Progenitor cell of endocrine pancreas (in vitro differentiated cells): ENCODE data around the gene FAM25G. TPM values are rescaled to one million over a fixed set of nuclear protein-coding genes. Genes with fewer than 3 reads are reported as not detected.
A peak's percentile ranks its signal among the peaks of the same experiment; 100 is the strongest.
"Not testable (repeated sequence)": the region's sequence is repeated elsewhere in the genome, so short reads cannot be mapped to it uniquely, and the experiment has no call there.

Experiments
- DNase-seq: peaks from one replicate; pipeline ENCODE4 v3.0.0; 2021; ENCODE audit warnings: low spot score; ENCODE audit not compliant: unreplicated experiment
- H3K27ac Mint-ChIP-seq: 2 replicates; pipeline ENCODE4 v1.8.0; 2021; ENCODE audit warnings: mild to moderate bottlenecking, moderate library complexity, mixed read lengths
- H3K27me3 Mint-ChIP-seq: 2 replicates; pipeline ENCODE4 v1.8.0; 2021; ENCODE audit warnings: mixed read lengths
- H3K36me3 Mint-ChIP-seq: 2 replicates; pipeline ENCODE4 v1.8.0; 2022; ENCODE audit warnings: mixed read lengths; ENCODE audit not compliant: insufficient read depth
- H3K4me1 Mint-ChIP-seq: 2 replicates; pipeline ENCODE4 v1.8.0; 2021; ENCODE audit warnings: low read depth, mixed read lengths
- H3K4me3 Mint-ChIP-seq: 2 replicates; pipeline ENCODE4 v1.8.0; 2021; ENCODE audit warnings: low read depth, mild to moderate bottlenecking, moderate library complexity, mixed read lengths
- H3K9me3 Mint-ChIP-seq: 2 replicates; pipeline ENCODE4 v1.8.0; 2021; ENCODE audit warnings: low read depth, mixed read lengths
- total RNA-seq: library from RNA; stranded (reverse); gene quantifications from 2 replicates; pipeline ENCODE4 v1.2.1, GENCODE V29; 2021
- TF ChIP-seq, protein P1 (sequence below): fragments of 200-600 bp; sonication (generic); IDR thresholded peaks from one replicate; pipeline ENCODE4 v1.5.0; 2021; ENCODE audit warnings: antibody characterized with exemption, mild to moderate bottlenecking; ENCODE audit not compliant: unreplicated experiment

FAM25G gene
- total RNA-seq, 1 donor from 2014 or later, result not detected

- H3K36me3 Mint-ChIP-seq, H3K27me3 Mint-ChIP-seq, H3K4me1 Mint-ChIP-seq, DNase-seq, H3K9me3 Mint-ChIP-seq: not testable (repeated sequence)
- Mint-ChIP-seq H3K4me3 (peak overlapping the region; percentile 58), H3K27ac (peak overlapping the region; percentile 87)
- TF ChIP-seq, protein P1, sequence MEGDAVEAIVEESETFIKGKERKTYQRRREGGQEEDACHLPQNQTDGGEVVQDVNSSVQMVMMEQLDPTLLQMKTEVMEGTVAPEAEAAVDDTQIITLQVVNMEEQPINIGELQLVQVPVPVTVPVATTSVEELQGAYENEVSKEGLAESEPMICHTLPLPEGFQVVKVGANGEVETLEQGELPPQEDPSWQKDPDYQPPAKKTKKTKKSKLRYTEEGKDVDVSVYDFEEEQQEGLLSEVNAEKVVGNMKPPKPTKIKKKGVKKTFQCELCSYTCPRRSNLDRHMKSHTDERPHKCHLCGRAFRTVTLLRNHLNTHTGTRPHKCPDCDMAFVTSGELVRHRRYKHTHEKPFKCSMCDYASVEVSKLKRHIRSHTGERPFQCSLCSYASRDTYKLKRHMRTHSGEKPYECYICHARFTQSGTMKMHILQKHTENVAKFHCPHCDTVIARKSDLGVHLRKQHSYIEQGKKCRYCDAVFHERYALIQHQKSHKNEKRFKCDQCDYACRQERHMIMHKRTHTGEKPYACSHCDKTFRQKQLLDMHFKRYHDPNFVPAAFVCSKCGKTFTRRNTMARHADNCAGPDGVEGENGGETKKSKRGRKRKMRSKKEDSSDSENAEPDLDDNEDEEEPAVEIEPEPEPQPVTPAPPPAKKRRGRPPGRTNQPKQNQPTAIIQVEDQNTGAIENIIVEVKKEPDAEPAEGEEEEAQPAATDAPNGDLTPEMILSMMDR, result peak; percentile 52
Observed at GRCh38 chr10:47461261-47461687, 30.2 kb downstream of the FAM25G start.

GRCh38 chr10:47458466-47459154, 32.9 kb downstream of the FAM25G start:
- Mint-ChIP-seq H3K36me3 (no peaks in the 10 kb centered on the region), H3K4me3 (no peak overlapping the region), H3K27ac (peak overlapping the region; percentile 59), H3K27me3 (peaks cover 19% of the 10 kb centered on the region), H3K9me3 (no peaks in the 10 kb centered on the region), H3K4me1 (peaks cover 2% of the 10 kb centered on the region)
- no peak for DNase-seq
- TF ChIP-seq, protein P1, result no peak

- H3K9me3 Mint-ChIP-seq, result no peaks in the 10 kb centered on the region
- DNase-seq, result no peak
- H3K4me3 Mint-ChIP-seq, result no peak overlapping the region
- H3K27me3 Mint-ChIP-seq, result peaks cover 23% of the 10 kb centered on the region
- TF ChIP-seq, protein P1, result no peak
- peaks cover 2% of the 10 kb centered on the region for H3K4me1 Mint-ChIP-seq
- no peaks in the 10 kb centered on the region for H3K36me3 Mint-ChIP-seq
- H3K27ac Mint-ChIP-seq, result no peak overlapping the region
Observed at GRCh38 chr10:47457826-47458225, 33.7 kb downstream of the FAM25G start.

DNA sequence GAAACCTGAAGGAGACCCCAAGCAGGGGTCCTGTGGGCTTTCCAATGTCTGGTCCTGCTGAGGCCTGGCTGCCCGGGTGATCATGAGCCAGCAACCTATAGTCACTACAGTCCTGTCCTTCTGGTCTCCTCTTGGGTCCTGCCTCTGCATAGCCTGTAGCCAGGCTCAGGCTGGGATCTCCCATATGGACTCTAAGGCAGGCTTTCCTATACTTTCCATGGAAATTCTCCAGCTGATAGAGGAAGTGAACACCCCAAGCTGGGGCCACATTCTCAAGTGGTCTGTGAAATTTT, 34.0 kb downstream of the FAM25G start:
- Mint-ChIP-seq H3K4me1 (peaks cover 2% of the 10 kb centered on the region), H3K9me3 (no peaks in the 10 kb centered on the region), H3K27me3 (peaks cover 24% of the 10 kb centered on the region), H3K36me3 (no peaks in the 10 kb centered on the region), H3K4me3 (no peak overlapping the region), H3K27ac (no peak overlapping the region)
- no peak for DNase-seq
- TF ChIP-seq, protein P1, result no peak

GRCh38 chr10:47456794-47457527, 34.5 kb downstream of the FAM25G start:
- H3K27ac Mint-ChIP-seq, result no peak overlapping the region
- H3K36me3 Mint-ChIP-seq, result no peaks in the 10 kb centered on the region
- H3K4me1 Mint-ChIP-seq, result peaks cover 2% of the 10 kb centered on the region
- H3K9me3 Mint-ChIP-seq, result no peaks in the 10 kb centered on the region
- TF ChIP-seq, protein P1, result no peak
- peaks cover 27% of the 10 kb centered on the region for H3K27me3 Mint-ChIP-seq
- H3K4me3 Mint-ChIP-seq, result no peak overlapping the region
- DNase-seq, result no peak
